GM18519 (cell line): ENCODE results near the gene SCAND1.
"Not testable (repeated sequence)": the region's sequence is repeated elsewhere in the genome, so short reads cannot be mapped to it uniquely, and the experiment has no call there.

ENCODE experiments used
- ATAC-seq: cut with Tn5 transposase; IDR thresholded peaks from one replicate; pipeline ENCODE4 v1.9.1; 2021; ENCODE audit warnings: mild to moderate bottlenecking, moderate library complexity; ENCODE audit not compliant: unreplicated experiment, low FRiP score

SCAND1 gene

DNA sequence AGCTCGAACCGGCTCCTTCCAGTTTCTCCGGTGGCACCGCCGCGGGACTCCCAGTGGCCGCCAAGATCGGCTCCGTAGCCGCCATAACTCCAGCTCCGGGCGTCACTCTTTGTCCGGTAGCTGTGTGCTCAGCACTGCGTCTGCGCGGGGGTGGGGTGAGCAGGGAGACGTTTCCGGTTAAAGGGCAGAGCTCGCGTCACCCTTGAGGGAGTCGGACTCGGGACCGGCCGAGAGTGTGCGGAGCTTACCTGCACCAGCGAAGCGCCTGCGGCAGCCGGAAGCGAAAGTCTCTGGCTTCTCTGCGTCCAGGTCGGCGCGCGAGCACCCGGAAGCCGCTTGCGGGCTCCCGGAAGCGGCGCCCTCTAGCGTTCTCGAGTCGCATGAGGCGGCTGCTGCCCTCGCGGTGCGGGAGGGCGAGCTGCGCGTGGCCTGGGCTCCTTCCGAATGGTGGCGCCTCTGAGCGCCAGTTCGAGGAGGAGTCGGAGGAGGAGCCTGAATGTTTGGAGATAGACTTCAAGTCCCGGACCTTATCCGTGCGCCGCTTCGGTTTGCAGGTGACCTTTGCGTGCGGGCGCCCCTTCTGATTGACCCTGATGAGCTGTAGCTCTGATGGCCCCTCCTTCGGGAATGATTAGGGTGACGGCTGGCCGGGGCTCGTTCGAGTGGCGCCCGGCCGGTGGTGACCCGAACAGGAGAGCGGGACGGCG is at the start of gene SCAND1:
SCAND1 (minus strand) TSS at position 303 of the 707 bp plus-strand sequence; CDS start at position 85, 218 bp downstream.
- ATAC-seq, result peak; percentile 83

DNA sequence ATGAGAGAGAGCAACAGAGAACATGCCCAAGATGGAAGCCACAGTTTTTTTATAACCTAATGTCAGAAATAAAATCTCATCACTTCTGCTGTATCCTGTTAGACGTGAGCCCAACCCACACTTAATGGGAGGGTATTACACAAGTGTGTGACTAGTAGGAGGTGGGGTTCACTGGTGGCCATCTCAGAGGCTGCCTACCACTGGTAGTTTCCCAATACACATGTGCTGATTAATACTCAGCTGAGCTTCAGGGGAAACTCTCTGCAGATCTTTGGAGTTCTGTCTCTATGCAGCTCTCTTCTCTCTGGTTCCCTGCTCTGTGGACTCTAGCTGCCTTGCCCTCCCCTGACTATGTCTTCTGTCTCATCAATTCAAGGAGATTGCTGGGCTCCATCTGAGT is 49.7 kb upstream of the SCAND1 start:
- no peak for ATAC-seq

DNA sequence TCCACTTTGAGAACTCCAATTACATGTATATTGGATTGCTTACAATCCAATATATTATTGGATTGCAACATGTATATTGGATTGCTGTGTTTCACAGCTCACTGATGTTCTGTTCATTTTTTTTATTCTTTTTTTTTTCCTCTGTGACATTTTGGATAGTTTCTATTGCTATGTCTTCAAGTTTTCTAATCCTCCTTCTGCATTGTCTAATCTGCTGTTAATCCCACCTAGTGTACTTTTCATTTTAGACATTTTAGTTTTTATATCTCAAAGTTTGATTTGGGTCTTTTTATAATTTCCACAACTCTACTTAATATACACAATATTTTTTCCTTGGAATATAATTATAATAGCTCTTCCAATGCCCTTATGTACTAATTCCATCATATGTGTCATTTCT is 48.6 kb upstream of the SCAND1 start:
- no peak for ATAC-seq

DNA sequence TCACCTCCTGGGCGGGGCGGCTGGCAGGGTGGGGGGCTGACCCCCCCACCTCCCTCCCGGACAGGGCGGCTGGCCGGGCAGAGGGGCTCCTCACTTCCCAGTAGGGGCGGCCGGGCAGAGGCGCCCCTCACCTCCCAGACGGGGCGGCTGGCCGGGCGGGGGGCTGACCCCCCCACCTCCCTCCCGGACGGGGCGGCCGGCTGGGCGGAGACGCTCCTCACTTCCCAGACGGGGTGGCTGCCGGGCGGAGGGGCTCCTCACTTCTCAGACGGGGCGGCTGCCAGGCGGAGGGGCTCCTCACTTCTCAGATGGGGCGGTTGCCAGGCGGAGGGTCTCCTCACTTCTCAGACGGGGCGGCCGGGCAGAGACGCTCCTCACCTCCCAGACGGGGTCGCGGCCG is 47.0 kb upstream of the SCAND1 start:
- not testable (repeated sequence) for ATAC-seq

DNA sequence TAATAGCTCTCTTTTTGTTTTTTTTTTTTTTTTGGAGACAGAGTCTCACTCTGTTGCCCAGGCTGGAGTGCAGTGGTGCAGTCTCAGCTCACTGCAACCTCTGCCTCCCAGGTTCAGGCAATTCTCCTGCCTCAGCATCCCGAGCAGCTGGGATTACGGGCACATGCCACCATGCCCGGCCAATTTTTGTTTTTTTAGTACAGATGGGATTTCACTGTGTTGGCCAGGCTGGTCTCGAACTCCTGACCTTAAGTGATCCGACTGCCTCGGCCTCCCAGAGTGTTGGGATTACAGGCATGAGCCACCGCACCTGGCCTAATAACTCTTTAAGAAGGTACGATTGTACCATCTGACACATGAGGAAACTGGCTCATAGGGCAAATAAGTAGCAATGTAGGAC is 42.2 kb upstream of the SCAND1 start:
- not testable (repeated sequence) for ATAC-seq

DNA sequence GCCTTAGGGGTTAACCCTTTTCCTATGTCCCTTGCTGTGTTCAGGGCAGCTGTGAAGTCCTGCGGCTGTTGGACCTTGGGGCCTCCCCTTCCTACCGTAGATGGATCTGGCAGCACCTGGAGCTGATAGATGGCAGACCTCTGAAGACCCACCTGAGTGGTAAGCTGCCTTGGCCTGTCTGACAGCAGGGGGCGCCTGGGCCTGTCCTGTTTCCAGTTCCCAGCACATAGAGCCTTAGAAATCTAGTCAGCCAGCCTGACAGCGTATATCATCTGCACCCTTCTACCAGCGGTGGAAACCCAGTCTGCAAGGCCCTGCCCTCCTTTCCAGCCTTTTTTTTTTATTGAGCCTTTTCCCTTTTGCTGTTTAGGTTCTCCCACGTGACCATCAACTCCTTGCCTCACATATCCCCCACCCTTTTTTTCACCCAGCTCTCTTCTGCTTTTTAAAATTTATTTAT is 40.7 kb upstream of the SCAND1 start:
- ATAC-seq, result no peak

DNA sequence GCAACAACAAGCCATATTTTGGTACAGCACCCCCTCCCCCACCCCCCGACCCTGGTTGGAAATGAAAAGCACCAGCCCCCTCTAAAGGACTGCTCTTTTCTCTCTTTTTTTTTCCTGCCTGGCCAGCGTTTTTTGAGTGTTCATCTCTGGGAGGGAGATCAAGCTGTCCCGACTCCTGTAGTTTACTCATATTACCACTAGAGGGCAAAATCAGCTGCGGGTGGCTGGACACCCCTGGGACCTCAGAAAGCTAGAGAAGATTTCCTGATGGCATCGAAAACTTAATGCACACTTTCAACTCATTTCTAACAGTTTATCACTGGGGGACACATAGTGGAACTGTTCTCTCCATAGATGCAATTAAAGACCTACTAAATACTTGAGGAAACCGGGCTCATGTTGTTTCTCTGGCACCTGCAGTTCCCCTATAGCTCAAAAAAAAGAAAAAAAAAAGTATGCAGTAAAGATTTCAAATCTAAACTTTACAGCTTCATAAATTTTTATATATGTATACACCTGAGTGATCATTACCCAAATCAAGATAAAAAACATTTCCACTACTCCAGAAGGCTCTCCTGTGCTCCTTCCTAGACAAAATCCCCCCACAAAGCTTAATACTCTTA is 38.5 kb upstream of the SCAND1 start:
- no peak for ATAC-seq

DNA sequence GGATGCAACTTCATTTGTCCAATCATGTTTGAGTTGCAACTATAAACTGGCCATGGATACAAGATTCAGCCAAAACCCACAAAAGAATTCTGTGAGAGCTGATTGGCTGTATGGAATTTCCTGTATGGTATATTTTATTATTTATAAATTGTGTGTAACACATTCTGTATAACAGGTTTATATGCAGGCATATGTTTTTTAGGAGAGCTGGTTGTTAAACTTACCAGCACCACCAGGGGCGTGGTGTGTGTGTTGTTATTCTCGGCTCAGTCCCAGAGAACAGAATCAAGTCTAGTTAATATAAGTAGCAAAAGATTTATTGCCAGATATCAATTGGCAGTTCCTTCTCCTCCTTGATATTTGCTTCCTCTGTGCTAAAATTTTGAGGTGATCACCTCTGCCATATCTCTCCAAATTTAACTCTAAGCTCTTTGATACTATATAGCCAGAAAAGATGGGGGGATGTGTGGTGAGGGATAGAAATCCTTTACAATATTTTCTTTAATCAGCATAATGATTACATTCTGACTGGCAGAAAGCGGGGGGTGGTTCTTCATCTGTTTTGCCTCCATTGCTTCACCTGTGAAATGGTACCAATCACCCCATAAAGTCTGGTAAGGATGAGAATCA is 37.0 kb upstream of the SCAND1 start:
- ATAC-seq, result no peak

DNA sequence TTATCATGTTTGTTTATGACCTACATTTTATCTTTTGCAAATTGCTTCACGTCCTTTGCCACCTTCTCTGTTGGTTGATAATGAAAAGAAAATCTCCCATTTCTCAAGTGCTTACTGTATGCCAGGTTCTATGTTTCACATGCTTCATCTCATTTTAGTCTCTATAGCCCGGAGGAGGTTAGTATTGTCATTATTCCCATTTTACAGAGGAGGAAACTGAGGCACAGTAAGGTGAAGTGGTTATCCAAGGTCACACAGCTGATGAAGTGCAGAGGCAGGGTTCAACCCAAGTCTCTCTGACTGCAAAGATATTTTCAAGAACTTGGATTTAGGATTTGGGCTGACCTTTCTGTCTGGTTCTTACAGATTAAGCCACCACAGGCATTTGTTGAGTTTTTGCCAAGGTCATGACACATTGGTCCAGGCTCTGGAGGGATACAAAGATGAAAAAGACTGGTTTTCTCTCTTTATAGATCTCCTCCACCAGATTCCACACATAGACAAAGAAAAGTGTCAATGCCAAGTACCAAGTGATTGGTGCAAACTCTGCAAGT is 34.7 kb upstream of the SCAND1 start:
- no peak for ATAC-seq

DNA sequence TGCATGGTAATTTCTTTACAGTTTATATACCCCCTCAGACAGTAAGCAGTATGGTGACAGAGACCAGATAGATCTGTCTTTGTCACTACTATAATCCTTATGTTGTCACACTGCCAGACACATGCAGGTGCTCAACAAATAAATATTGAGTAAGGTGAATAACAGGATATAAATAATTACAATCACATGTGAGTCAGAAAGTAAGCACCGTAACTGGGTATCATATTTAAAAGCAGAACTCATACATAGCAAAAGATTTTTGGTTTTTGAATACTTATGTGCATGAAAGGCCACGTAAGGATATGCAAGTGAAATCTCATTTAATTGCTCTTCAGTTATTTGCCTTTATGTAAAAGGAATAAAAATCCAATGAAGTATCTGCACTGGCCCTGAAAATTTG is 31.5 kb upstream of the SCAND1 start:
- ATAC-seq, result no peak

DNA sequence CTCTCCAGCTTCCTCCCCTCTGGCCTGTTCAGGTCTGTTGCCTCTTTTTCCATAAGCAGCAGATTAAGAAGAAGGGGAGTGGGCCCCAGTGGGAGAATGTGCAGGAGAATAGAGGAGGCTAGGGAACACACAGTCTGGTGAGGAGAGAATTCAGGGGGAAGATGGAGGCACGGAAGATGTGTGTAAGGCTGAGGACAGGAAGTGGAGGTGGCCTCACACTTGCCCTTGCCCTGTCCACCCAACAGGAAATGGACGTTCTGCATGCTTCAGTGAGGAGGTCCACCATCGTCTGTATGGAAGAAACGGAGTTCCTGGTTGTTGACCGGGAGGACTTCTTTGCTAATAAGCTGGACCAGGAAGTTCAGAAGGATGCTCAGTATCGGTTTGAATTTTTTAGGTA is 30.1 kb upstream of the SCAND1 start:
- ATAC-seq, result no peak

DNA sequence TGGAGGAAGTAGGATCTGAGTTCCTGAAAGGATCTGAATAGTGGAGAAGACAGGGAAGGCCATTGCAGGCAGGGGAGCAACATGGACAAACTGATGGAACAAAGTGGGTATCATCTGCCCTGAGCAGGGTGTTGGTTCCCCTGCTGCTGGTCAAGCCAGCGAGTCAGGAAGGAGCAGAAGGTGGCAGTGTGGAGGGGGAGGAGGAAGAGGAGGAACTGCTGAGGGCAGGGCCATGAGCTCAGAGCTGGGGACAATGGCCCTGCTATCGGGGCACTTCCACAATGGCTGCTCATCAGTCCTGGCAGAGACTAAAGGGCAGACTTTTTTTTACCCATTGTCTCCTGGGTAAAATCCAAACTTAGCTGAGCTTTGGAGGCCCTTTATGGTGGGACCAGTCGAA is 27.7 kb upstream of the SCAND1 start:
- ATAC-seq, result no peak

DNA sequence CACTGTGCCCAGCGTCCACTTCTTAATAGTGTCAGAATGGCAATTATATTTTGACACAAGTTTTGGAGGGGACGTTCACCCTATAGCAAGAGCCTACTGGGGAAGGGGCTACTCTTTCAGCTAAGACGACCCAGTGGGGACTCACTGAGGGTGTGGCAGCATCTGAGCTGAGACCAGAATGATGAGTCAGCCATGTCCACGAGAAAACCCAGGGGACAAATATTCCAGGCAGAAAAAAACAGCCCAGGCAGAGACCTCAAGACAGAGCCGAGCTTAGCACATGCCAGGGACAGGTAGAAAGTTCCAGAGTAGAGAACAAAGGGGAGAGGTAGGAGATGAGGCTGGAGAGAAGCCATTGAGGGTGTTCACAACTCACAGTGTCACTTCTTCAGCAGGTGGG is 25.2 kb upstream of the SCAND1 start:
- ATAC-seq, result no peak

DNA sequence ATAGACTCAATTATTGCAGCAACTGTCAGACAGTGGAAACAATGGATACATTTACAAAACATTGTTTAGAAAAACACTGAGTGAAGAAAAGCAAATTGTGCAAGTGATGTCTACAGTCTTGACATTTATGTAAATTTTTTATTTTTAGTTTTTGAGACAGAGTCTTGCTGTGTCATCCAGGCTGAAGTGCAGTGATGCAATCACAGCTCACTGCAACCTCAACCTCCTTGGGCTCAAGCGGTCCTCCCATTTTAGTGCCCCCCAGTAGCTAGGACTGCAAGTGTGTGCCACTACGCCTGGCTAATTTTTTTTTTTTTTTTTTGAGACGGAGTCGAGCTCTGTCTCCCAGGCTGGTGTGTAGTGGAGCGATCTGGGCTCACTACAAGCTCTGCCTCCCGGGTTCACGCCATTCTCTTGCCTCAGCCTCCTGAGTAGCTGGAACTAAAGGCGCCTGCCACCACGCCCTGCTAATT is 23.8 kb upstream of the SCAND1 start:
- no peak for ATAC-seq

DNA sequence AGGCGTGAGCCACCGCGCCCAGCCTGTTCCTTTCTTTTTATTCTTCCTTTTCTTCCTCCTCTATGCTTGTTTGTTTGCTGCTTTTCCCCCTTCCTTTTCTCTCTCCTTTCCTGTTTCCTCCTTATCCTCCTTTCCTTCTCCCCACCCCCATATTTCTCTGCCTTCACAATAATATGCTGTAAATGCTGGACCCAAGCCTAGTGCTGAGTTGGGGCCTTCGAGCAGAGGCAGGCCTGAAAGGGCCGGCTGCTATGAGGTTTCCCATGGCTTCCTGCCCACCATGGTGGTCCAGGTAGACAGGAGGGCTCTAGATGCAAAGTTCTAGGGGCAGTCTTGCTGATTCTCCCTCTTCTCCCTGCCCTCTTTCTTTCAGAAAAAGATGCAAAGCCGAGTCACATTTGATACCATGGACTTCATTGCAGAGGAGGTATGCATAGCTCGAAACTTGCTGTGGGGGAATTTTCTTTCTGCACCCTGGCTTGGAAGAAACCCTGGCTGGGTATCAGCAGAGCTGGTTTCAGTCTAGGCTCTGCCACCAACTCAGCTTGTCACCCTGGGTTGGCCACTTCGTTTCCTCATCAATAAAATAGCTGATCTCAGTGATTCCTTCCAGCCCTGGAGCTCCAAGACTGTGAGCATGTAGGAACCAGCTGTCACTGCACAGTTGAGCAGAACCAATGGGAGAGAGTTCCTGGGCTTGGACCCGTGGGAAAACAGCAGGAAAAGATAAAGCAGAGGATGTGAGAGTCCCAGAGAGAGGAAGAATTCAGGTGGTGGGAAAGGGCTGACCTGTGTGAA is 21.5 kb upstream of the SCAND1 start:
- no peak for ATAC-seq

DNA sequence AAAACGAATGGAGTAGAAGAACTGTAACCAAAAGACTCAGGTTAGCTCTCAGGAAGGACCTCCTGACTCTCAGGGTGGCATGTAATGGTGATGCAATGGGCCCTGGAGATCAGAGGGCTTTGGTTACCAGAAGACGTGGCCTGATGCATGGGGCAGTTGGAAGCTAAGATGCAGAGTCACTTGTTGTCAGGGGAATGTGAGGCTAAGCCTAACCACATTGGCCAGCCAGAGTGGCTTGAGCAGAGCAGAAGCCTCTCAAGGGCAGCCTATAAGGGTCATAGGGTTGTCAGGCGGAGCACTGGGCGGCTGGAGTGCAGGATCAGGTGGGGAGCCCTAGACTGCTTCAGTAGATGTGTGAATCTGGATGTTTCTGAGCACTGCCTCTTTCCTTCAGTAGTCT is 20.0 kb upstream of the SCAND1 start:
- ATAC-seq, result no peak

DNA sequence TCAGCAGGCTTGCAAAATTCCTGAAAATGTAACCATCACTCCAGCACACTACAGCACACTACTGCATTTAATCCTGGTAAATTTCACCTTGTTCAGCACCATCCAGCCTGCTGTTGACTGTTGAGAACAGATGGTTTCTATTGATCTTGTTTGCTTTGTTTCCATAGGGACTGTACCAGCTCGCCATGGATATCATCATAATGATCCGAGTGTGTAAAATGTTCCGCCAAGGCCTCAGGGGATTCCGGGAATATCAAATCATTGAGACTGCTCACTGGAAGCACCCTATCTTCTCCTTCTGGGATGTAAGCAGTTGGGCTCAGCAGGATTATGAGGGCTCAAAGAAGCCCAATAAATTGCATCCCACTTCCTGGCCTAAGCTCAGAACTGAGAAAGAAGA is 18.2 kb upstream of the SCAND1 start:
- ATAC-seq, result no peak

DNA sequence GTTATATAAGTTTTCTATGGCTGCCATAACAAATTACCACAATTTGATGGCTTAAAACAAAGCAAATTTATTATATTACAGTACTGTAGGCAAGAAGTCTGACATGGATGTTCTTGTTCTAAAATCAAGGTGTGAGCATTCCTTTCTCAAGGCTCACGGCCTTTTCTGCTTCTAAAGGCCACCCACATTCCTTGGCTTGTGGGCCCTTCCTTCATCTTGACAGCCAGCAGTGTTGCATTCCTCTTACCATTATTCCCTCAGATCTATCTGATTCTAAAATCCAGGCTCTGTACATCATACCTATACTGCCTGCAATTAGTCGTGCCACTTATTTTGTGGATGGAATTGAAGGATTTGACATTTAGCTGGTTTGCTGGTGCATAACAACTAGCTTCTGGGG is 17.7 kb upstream of the SCAND1 start:
- ATAC-seq, result no peak

DNA sequence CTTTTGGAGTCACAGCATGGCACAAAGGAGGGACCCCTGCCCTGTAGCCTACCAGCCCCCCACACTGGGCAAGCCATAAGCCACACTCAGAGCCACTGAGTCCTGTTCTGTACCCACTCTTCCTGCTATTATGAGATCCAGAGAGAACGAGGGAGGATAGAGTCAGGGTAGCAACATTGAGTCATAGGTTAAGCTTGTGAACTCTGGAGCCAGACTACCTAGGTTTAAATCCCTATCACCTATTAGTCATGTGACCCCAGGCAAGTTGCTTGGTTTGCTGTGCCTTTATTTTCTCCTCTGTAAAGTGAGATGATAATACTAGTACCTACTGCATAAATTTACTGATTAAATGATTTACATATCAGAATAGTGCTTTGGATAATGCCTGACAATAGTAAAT is 14.6 kb upstream of the SCAND1 start:
- no peak for ATAC-seq

DNA sequence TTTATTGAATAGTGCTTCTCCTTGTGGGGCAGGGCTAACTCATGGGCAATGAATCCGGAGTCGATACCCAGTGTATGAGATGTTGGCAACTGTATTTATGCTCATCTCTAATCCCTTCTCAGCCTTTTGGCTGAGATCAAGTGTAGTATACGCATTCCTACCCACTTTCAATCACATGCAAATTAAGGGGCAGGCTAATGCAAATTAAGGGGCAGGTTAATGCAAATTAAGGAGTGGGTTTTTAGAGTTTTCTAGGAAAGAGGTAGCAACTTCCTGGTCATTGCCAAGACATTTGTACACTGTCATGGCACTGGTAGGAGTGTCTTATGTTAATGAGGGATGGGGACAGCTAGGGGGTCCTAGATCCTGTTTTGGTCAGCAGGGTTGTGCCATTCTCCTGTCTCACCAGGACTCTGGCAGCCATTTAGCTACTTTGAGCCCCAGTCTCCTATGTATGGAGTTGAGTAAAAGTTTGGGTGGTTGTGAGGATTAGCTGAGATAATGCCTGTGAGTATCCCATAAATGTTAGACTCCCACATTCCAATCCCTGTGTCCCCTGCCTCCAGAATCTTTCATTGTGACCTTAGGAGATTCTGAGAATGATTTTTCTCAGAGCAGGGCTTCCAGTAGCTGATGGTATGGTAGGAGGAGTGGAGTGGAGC is 13.8 kb upstream of the SCAND1 start, which contains the start of gene CNBD2:
CNBD2 (plus strand) TSS at position 612 of the 662 bp plus-strand sequence. CDS start 173 bp downstream, outside the sequence.
- ATAC-seq, result no peak
